Mesodermal cell (in vitro differentiated cells): ENCODE results near the gene COL6A2.
A peak's percentile ranks its signal among the peaks of the same experiment; 100 is the strongest.
"Not testable (repeated sequence)": the region's sequence is repeated elsewhere in the genome, so short reads cannot be mapped to it uniquely, and the experiment has no call there.

Source experiments
- H3K27ac ChIP-seq: 2 replicates; pipeline ENCODE4 v1.7.0; 2013; ENCODE audit warnings: mild to moderate bottlenecking, low read depth, low read length, moderate library complexity; ENCODE audit not compliant: severe bottlenecking
- H3K36me3 ChIP-seq: 2 replicates; pipeline ENCODE4 v1.7.1; 2013; ENCODE audit warnings: mild to moderate bottlenecking, low read length, moderate library complexity; ENCODE audit not compliant: control insufficient read depth, insufficient read depth
- H3K4me1 ChIP-seq: one replicate; pipeline ENCODE4 v1.7.1; 2013; ENCODE audit warnings: mild to moderate bottlenecking, low read length; ENCODE audit not compliant: insufficient read depth, control insufficient read depth, poor library complexity, severe bottlenecking
- H3K4me3 ChIP-seq: 2 replicates; pipeline ENCODE4 v1.7.0; 2013; ENCODE audit warnings: low read length, control low read depth, mild to moderate bottlenecking; ENCODE audit not compliant: insufficient read depth, poor library complexity, severe bottlenecking; ENCODE audit errors: extremely low read depth
- H3K9me3 ChIP-seq: 2 replicates; pipeline ENCODE4 v1.7.1; 2013; ENCODE audit warnings: mild to moderate bottlenecking, low read length, moderate library complexity; ENCODE audit not compliant: control insufficient read depth
- whole genome bisulfite sequencing, 2 experiments: methylation state at CpG; one replicate each; pipeline ENCODE4 v1.1.5; 2013; ENCODE audit warnings: missing lambda C conversion rate in 2 of 2; ENCODE audit not compliant: insufficient coverage in 2 of 2; 5-methylcytosine and 5-hydroxymethylcytosine counted together

Gene COL6A2

DNA sequence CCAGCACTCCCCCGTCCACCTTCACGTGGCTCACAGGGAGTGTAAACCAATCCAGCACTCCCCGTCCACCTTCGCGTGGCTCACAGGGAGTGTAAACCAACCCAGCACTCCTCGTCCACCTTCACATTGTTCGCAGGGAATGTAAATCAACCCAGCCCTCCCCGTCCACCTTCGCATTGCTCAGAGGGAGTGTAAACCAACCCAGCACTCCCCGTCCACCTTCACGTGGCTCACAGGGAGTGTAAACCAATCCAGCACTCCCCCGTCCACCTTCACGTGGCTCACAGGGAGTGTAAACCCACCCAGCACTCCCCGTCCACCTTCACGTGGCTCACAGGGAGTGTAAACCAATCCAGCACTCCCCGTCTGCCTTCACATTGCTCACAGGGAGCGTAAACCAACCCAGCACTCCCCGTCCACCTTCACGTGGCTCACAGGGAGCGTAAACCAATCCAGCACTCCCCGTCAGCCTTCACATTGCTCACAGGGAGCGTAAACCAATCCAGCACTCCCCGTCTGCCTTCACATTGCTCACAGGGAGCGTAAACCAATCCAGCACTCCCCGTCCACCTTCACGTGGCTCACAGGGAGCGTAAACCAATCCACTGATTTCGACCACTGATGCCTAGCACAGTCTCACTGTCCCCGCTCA, 42.6 kb downstream of the COL6A2 start:
- WGBS, 2 experiments = 87 to 88% methylated on average over 23 to 29 of the region's 29 CpGs
- H3K27ac ChIP-seq, H3K36me3 ChIP-seq, H3K4me3 ChIP-seq, H3K9me3 ChIP-seq, H3K4me1 ChIP-seq: not testable (repeated sequence)

DNA sequence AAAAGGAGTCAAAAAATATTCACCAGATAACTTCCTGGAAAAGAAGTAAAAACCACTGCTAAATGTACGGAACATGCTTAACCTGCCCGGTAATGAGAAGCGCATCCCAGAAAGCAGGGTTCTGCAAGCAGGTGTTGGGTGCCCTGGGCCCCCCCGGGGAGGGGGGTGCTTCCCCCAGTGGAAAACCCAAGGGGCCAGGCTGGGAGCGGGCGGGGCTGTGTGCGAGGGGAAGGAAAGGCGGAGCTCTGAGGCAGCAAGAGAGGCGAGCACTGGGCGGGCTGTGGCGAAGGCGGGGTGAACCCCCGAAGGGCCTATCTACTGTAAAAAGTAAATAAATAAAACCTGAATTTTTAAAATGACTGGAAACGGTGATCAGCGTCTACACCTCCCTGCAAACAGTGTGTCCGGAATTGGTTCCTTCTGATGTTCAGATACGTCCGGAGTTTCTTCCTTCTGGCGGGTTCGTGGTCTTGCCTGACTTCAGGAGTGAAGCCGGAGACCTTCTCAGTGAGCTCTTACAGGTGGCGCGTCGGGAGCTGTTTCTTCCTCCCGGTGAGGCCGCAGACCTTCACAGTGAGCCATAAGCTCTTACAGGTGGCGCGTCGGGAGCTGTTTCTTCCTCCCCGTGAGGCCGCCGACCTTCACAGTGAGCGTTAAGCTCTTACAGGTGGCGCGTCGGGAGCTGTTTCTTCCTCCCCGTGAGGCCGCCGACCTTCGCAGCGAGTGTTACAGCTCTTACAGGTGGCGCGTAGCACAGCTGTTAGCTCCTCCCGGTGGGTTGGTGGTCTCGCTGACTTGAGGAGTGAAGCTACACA, 44.1 kb downstream of the COL6A2 start:
- Histone ChIP-seq H3K36me3 (no peaks in the 10 kb centered on the region), H3K4me1 (peaks cover 4% of the 10 kb centered on the region), H3K9me3 (no peaks in the 10 kb centered on the region), H3K4me3 (no peak overlapping the region), H3K27ac (no peak overlapping the region)
- WGBS, 2 experiments = 95 to 96% methylated on average over 36 to 40 of the region's 45 CpGs

DNA sequence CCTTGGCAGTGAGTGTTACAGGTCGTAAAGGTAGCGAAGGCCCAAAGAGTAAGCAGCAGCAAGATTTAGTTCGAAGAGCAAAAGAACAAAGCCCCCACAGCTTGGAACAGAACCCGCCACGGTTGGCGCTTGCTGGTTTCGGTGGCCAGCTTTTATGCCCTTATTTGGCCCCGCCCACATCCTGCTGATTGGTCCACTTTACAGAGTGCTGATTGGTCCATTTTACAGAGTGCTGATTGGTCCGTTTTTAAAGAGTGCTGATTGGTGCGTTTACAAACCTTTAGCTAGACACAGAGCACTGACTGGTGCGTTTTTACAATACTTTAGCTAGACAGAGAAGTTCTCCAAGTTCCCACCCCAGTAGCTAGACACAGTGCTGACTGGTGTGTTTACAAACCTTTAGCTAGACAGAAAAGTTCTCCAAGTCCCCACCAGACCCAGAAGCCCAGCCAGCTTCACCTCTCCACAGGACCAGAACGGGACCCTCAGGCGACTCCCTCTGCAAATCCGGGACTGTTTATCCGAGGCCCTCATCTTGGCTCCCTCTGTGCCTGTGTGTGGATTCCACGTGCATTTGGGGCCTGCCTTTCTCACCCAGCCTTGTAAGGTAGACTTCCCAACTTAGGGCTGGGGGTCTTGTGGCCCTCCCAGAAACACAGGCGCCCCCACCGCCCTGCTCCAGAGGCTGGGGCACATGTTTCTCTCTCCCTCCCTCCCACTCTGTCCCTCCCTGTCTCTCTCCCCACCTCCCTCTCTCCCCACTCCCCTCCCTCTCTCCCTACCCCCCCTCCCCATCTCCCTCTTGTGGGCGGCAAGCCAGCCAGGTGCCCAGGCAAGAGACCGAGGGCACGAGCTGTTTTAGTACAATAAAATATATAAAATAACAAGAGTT, 44.9 kb downstream of the COL6A2 start:
- Histone ChIP-seq H3K4me1 (peaks cover 6% of the 10 kb centered on the region), H3K36me3 (no peaks in the 10 kb centered on the region), H3K4me3 (no peak overlapping the region), H3K9me3 (no peaks in the 10 kb centered on the region), H3K27ac (no peak overlapping the region)
- WGBS, 2 experiments = 90 to 93% methylated on average over 16 to 17 of the region's 21 CpGs

DNA sequence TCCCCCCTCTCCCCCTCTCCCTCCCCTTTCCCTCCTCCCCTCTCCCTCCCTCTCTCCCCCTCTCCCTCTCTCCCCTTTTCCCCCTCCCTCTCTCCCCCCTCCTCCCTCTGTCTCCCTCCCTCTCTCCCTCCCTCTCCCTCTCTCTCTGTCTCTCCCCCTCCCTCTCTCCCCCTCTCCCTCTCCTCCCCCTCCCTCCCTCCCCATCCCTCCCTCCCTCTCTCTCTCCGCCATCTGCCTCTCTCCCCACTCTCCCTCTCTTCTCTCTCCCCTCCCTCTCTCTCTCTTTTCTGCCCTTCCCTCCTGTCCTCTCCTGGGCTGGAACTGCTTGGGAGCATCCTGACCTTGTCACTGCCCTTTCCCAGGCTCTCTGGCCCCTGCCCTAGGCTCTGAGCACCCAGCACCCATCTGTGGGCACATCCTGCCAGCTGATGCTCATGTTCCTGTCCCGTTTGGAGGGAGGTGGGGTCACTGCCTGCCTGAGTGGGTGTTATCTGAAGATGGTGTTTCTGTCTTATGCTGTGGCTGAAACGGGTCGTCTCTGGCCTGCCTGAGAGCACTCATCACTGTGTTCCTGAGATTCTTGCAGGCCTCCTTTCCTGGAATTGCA, 46.7 kb downstream of the COL6A2 start:
- peaks cover 6% of the 10 kb centered on the region for H3K4me1 ChIP-seq
- 25 to 40% methylated on average over 2 of the region's 4 CpGs for WGBS, 2 experiments

DNA sequence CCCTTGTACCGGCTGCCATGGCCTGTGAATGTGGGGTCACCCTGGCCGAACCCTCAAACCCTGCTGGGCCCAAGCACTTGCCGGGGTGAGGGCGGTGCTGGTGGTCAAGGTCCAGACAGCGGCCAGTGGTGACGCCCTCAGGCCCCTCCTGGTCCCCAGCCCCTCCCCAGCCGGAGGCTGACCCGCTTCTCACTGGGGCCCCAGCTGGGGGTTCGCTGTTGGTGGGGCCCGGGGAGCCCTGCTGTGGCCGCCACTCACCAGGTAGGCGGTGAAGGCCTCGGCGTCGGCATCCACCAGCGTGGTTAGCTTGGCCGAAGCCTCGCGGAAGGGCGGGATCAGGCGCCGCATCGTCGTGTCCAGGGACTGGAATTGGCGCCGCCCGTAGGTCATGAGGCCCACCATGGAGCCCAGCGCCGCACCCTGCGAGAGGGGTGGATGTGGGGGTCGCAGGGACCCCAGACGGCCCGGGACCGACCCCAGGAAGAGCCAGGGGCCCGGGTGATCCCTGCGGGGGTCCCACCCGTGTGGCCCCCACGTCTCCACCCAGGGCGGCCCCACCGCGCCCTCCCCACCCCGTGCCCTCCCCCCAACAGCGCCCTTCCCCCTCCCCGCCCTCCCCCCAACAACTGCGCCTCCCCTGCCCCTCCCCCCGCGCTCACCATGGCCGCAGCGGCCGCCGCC, 47.4 kb downstream of the COL6A2 start:
- Histone ChIP-seq H3K4me3 (no peak overlapping the region), H3K9me3 (no peaks in the 10 kb centered on the region), H3K4me1 (peaks cover 6% of the 10 kb centered on the region), H3K36me3 (no peaks in the 10 kb centered on the region), H3K27ac (no peak overlapping the region)
- WGBS, 2 experiments = 97 to 98% methylated on average over 27 to 37 of the region's 51 CpGs

More for the DNA sequence above, 46.7 kb downstream of the COL6A2 start:
- Histone ChIP-seq H3K36me3 (no peaks in the 10 kb centered on the region), H3K27ac (peak overlapping the region; percentile 29), H3K4me3 (no peak overlapping the region), H3K9me3 (no peaks in the 10 kb centered on the region)

DNA sequence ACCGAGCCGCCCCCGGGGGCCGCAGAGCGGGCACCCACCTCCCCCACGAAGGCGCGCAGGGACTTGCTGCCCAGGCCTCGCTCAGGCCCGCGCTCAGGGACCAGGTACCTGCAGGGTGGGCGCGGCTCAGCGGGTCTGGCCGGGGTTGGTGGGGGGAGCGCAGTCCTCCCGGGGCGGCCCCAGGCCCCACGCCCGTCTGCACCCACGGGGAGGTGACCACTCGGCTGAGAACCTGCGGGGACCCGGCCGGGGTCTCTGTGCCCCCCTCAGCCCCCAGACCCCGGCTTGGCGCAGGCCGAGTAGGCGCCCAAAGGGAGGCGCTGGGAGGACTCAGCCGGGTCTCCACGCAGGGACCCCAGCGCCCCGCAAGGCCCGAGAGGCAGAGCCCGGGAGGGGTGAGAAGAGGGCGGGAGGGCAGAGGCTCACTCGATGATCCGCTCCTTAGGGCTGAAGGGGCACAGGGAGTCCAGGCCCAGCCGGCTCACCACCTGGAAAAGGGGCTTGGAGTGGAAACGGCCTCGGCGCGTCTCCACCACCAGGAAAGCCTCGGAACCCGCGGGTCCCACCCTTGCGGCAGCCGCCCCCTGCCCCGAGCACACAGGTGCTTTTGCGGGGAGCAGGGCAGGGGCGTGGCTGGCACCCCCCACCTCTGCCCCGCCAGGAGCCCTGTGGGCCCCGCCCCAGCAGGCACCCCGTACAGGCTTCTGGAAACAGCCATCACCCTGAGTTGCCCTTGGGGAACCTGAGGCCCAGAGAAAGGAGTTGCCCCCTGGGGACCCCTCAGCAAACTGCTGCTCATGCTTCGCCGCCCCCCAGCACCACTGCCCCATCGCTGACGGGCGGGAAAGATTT, 48.2 kb downstream of the COL6A2 start:
- Histone ChIP-seq H3K4me1 (peaks cover 6% of the 10 kb centered on the region), H3K27ac (no peak overlapping the region), H3K36me3 (no peaks in the 10 kb centered on the region), H3K4me3 (no peak overlapping the region), H3K9me3 (no peaks in the 10 kb centered on the region)
- WGBS, 2 experiments = 93 to 95% methylated on average over 35 to 43 of the region's 60 CpGs

DNA sequence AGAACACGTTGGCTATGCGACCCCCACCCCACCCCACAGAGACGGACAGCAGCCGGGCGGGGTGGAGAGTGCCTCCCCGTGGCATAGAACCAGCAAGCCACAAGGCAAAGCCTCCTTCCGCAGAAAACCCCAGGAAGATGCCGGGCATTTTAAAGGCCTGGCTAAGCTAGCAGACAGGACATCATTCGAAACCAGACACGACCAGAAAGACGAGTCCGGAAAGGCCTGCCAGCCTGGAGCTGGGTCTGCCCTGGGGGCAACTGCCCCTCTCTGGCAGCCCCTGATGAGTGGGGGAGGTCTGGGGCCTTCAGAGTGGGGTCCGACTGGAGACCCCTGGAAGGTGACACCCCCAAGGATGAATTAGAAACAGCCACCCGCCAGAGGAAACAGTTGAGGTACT, 48.9 kb downstream of the COL6A2 start:
- Histone ChIP-seq H3K27ac (no peak overlapping the region), H3K9me3 (no peaks in the 10 kb centered on the region), H3K4me3 (no peak overlapping the region), H3K36me3 (no peaks in the 10 kb centered on the region), H3K4me1 (peaks cover 6% of the 10 kb centered on the region)
- 72 to 73% methylated on average over 9 to 11 of the region's 14 CpGs for WGBS, 2 experiments

DNA sequence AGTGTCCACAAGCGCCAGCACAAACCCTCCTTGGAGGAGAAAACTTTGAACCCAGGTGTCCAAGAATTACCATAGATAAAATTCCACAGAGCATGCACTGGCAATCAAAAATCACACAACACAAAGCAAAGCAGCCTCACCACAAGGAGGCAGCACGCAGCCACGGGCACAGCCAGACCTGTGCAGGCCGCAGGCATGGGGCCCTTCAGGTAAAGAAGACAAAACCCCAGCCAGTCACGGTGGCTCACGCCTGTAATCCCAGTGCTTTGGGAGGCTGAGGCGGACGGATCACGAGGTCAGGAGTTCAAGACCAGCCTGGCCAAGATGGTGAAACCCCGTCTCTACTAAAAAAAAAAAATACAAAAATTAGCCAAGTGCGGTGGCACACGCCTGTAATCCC, 49.5 kb downstream of the COL6A2 start:
- not testable (repeated sequence) for H3K27ac ChIP-seq, H3K4me3 ChIP-seq, H3K36me3 ChIP-seq, H3K9me3 ChIP-seq, H3K4me1 ChIP-seq
- 78 to 88% methylated on average over 8 to 9 of the region's 12 CpGs for WGBS, 2 experiments

DNA sequence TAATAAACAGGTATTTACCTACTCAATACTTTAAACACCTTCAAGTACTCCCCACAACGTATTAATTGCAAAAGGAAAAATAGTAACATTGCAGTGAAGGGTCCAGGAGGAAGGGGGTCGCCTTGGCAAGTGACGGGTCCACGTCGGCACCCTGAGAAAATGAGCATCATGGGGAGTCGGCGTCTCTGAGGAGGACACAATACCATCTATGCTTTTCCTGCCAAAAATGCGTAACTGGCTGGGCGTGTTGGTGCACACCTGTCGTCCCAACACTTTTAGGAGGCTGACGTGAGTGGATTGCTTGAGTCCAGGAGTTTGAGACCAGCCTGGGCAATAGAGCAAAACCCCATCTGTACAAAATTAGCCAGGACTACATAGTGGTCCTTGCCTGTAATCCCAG, 50.2 kb downstream of the COL6A2 start:
- Histone ChIP-seq H3K36me3 (no peaks in the 10 kb centered on the region), H3K9me3 (no peaks in the 10 kb centered on the region), H3K4me3 (no peak overlapping the region), H3K27ac (no peak overlapping the region), H3K4me1 (peaks cover 6% of the 10 kb centered on the region)
- 96 to 97% methylated on average over 10 to 11 of the region's 11 CpGs for WGBS, 2 experiments
